GM19099 (cell line): ENCODE results near the gene TAB2.

ENCODE experiments used
- POLR2A ChIP-seq: IDR thresholded peaks from 3 replicates; pipeline ENCODE4 v1.6.1; 2011; ENCODE audit warnings: low read depth; ENCODE audit not compliant: insufficient read length; ENCODE audit errors: extremely low read depth

The TAB2 gene

DNA sequence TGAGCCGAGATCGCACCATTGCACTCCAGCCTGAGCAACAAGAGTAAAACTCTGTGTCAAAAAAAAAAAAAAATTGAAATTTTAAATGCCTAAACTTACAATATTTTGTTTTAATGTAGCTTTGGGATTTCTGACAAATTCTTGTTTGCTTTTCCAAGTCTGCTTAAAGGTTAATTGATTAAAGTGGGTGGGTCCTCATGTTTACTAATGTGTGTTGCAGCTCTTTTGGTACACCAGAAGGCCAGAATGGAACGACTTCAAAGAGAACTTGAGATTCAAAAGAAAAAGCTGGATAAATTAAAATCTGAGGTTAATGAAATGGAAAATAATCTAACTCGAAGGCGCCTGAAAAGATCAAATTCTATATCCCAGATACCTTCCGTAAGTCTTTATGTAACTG, 79.9 kb downstream of the TAB2 start:
- no peak for TF ChIP-seq POLR2A

DNA sequence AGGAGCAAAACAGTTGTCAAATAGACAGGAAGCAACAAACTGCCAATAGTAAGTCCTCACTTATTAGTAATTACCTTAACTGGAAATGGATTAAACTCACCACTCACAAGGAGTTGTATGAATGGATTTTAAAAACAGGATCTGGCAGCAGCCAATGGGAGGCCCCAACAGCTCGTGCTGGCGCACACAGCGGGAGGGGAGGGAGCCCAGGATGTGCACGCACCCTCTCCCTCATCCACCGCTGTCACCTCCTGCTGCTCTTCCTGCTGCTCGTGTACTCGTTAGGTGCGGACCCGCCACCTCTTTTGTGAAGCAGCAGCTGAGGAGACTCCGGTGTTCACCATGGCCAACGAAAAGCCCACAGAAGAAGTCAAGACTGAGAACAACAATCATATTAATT, 82.5 kb downstream of the TAB2 start, which contains the start of gene SUMO4:
Gene SUMO4, plus strand, starts transcription at position 213 of the 400 bp plus-strand sequence. Its CDS starts 130 bp downstream, at position 343.
- no peak for TF ChIP-seq POLR2A

DNA sequence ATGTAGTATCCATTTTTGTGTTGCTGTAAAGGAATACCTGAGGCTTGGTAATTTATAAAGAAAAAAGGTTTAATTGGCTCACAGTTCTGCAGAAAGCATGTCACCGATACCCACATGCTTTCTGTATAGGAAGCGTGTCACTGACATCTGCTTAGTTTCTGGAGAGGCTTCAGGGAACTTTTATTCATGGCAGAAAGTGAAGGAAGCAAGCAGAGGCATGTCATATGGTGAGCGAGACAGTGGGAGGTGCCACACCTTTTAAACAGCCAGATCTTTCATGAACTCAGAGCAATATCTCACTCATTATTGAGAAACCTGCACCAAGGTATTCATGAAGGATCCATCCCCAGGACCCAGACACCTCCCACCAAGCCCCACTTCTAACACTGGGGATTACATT, 86.0 kb downstream of the TAB2 start:
- TF ChIP-seq POLR2A, result no peak

DNA sequence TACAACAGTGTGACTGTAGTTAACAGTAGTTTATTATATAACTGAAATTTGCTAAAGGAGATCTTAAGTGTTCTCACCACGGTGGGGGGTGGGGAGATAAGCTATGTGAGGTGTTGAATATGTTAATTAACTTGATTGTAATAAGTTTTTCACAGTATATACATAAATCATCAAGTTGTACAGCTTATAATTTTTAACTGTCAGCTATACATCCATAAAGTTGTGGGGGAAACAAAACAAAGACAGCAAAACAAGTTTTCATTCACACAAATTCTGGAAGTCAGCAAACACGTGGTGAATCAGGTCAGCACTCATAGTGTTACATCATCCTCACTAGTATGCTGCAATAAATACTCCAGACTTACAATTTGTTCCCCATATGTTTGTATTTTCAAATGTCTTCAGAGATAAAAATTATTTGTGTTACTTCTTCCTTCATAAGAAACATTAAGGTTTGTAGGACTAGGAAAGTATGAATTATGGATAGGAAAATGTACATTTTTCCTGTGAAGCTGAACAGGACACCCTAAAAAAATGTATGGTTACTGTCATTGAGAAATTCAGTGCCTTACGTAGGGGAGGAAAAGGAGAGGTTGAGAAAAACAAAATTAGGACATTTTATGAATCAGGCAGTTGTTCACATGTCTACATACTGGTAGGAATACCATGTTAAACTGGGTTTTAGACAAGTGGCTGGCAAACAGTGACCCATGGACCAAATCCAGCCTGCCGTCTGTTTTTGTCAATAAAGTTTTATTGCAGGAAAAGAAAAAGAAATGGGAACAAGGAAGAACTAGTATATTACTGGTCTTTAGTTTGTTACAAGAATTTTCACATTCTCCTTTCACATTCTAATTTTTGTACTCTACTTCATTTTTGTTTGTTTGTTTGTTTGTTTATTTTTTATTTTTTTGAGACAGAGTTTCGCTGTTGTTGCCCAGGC, 88.6 kb downstream of the TAB2 start:
- no peak for TF ChIP-seq POLR2A

DNA sequence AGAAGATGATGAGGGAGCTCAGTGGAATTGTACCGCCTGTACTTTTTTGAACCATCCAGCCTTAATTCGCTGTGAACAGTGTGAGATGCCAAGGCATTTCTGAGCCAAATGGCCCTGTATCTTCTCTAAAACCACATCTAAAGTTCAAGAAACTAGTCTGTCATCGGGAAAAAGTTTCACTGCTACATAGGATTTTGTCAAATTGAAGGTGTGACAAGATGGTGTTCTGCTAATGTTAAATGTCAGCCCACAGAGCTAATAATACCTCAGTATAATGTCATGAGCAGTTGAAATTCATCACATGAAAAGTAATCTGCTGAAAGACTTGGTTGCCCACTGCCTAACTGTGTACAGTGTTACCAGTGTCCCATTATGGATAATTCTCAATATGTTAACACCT, 92.1 kb downstream of the TAB2 start:
- no peak for TF ChIP-seq POLR2A

DNA sequence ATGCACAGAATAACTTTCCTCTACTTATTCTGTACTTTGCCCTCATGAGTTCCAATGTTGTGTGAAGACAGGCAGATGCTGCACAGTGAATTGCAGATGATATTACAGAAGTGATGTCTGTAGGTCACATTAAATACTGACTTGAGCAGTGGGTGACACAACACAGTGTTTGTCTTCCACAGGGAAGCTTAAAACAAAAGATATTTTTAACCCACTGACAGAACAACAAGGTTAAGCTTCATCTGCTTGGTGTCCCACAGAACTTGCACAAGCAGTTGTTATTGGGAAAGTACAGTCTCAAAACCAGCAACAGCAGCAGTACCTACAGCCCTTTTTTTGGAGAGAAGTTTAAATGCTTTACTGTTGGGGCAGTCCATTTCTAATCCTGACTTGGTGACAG, 93.0 kb downstream of the TAB2 start:
- TF ChIP-seq POLR2A, result no peak

DNA sequence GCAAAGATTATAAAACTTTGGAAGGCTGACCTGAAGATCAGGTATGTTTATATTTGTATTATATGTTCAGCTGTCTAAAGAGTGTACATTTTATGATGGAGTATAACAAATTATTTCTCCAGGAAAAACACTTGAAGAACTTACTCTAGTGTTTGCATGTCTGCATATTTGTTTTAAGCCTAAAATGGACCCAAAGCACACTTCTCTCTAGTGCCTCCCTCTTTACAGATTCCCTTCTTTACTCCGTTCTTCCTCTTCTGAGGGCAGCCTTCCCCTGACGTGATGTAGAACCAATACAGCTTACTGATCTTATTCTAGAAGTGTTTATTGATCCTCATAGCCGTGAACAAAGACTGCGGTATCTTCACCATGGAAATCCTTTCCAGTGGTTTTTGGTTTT, 96.5 kb downstream of the TAB2 start:
- no peak for TF ChIP-seq POLR2A

DNA sequence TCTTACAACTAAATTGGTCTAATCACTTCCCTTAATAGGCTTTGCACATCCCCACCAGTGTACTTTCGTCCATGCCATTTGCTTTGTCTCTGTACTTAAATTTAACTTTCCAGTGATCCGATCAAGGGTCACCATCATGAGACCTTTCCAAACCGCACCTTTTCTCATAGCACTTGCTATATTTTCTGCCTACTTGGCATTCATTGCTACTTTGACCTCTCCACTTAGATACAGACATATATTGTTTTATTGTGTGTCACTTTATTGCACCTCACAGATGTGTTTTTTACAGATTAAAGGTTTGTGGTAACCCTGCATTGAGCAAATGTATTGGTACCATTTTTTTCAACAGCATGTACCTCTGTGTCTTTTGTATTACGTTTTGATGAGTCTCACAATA, 97.3 kb downstream of the TAB2 start:
- TF ChIP-seq POLR2A, result no peak

DNA sequence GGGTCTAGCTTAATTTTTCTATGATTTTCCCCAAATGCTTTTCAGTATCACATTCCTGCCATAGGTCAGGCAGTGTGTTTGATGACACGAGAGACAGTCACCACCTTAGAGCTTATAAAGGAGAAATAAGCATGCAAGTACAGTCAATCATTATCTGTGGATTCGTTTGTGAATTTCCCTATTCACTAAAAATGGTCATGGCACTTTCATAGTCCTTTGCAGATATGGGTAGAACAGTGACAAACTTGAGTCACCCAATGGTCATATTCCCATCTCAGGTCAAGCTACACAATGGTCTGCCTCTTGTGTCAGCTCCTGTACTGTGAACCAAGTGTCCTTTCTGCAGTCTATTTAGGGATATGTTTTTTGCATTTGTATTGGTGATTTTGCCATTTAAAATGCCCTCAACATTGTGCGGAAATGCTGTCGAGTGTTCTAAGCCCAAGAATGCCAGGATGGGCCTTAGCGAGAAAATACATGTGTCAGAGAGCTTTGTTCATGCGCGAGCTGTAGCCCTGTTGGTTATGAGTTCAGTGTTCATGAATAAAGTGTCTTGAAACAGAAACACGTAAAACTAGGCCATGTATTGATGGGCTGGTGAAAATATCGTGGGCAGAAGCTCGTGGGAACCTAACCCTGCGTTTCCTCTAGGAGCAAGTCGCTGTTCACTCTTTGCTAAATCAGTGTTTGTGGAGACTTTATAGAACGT, 102.3 kb downstream of the TAB2 start:
- TF ChIP-seq POLR2A, result no peak

DNA sequence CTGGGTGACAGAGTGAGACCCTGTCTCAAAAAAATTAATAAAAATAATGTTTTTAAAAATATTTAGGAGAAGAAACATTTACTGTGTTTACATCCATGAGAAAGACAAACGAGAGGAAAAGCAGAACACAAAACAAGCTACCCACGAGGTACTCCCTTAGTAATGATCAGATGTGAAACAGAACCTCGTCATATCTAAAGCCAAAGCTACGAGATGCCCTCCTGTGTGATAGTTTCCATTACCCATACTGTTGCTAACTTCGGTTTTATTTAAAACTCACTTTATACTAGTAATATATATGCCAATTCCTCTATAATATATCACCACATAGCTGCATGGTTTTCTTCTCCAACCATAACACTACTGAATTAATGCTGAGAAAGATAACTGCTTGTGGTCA, 103.6 kb downstream of the TAB2 start:
- no peak for TF ChIP-seq POLR2A

DNA sequence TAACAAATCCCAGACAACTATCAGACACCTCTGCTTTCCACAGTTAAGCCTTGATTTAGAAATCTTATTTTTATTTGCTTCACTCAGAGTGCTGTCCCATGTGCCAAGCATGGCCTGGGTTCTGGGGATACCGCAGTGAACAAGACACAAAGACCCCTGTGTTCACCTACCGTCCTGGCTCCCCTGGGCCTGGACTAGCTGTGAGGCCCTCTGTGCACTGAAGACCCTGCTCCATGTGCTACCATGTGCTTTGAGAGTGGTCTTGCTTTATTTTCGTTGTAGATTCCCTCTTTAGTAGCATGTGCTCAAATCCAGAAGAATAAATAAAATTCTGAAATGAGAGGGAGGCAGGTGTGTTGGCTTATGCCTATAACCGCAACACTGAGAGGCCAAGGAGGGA, 105.1 kb downstream of the TAB2 start:
- no peak for TF ChIP-seq POLR2A

DNA sequence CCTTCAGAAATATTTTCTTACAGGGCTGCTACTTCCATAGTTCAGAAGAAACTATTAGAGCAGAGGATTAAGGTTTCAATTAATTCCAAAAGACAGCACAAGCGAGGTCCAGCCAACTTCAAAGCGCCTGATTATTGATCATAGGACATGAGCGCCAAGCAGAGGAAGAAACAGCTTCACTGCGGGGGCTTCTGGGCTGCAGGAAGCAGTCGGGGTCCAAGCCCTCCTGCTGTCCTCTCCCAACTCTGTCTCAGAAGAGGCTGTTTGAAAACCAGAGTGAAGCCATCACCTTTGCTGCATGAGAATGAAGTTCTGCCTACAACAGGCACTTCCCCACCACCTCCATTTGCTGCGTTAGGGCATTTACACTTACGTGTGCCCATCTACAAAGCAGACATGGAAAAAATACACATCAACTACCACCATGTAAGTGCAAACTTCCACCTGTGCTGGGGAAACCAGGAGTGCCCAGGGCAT, 106.5 kb downstream of the TAB2 start:
- TF ChIP-seq POLR2A, result no peak

DNA sequence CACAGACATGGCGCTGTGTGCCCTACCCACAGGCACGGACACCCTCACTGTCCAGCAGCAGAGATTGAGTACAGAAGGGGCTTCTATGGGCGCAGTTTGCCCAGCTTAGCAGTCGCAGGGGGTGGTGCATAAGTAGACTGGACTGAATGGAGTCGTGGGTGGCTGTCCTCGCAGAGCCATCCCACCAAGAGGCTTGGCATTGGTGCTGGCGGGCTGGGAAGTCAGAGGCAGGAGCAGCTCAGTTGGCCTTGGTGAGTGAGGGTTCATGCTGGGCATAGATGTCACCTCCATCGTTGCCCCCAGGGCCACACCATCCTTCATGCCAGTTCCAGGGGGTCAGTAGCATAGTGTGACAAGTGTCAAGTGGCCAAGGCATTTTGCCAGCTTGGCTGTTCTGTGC, 107.7 kb downstream of the TAB2 start:
- no peak for TF ChIP-seq POLR2A

DNA sequence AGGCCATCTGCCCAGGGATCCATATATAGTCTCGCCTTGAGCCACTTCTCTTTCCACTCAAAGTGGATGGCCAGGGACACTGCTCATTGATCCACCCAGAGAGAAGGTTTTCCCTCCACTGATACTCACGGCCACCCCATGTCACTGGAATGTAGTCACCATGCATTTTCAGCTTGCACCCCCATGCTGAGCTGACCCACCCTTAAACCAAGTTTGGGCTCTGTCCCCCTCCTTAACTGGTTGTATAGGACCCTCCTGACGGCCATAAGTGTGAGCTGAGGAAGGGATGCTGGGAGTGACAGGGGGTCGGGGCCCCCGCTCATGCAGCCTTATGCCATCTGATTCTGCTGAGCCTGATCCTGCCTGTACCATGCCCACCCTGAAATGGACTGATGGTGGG, 108.2 kb downstream of the TAB2 start:
- no peak for TF ChIP-seq POLR2A

DNA sequence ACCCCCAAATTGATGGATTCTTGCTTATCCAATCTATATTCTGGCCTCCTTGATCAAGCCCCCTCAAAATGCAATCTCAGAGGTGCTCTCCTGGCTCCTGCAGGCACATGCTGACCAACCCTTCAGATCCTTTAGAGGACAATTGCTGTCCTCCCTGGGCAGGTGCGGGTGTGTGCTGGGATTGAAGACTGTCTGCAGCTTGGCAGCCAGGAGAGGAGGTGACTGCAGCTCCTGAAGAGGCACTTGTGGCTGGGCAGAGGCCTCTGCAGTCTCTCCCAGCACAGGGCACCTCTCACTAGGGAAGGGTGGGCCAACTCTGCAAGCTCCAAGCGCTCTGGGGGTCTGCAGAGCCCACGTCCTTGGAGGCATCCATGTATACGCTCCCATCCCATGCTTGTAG, 111.1 kb downstream of the TAB2 start:
- TF ChIP-seq POLR2A, result no peak

DNA sequence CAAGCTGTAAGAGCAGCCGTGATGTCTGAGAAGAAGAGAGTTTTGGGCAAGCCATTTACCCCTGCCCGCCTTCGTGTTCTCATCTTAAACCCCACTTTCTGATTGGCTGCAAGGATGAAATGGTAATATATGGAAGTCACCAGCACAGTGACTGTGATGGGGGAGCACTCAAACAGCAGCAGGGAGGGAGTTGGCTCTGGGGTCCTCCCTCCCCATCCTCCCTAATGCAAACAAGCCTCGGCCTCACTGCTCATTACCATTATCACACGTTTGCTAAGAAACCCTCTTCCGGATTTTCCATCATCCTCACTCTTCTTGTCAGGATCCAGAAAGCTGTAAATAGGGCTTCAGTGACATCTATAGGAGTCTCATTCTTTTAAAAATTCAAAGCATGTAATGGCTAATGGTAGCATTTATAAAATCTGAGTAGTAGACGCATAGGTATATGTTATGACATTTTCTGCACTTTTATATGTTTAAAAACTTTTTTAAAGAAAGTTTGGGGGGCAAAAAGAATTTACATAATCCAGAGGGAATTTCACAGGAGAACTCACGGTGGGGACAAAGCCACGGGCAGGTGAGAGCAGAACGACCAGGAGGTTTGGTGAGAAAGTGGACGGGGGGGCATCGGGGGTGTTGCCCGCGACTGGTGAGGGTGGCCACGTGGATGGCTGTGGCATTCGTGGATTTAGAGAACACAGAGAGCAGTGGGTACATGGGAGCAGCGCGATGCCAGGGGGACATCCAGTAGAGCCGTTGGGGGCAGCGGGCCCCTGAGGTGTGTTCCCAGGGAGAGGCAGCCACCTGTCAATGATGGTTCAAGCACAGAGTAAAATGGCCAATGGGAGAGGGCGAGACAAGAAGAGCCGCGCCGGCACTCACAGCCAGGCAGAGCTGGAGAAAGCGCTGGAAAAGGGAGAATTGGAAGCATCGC, 112.2 kb downstream of the TAB2 start:
- no peak for TF ChIP-seq POLR2A
